HCT116 (cell line): Measurements from ENCODE around the gene PMM1.

Experiments
- CBX3 ChIP-seq: IDR thresholded peaks from 2 replicates; pipeline ENCODE4 v1.6.1; 2012; ENCODE audit warnings: low read depth
- CTCF ChIP-seq, 3 experiments: fragments of 200-600 bp in 1 of 3; sonication (generic) in 1 of 3; IDR thresholded peaks in 2 of 3; conservative IDR thresholded peaks in 1 of 3; 2 replicates each; pipeline ENCODE4 v1.5.1; 2012 to 2017; ENCODE audit warnings: low read depth in 2 of 3, low read length in 2 of 3, antibody characterized with exemption in 1 of 3, borderline replicate concordance in 1 of 3, control low read depth in 1 of 3, mild to moderate bottlenecking in 1 of 3, mixed read lengths in 1 of 3, mixed run types in 1 of 3, moderate library complexity in 1 of 3; ENCODE audit not compliant: insufficient read depth in 1 of 3
- EZH2 ChIP-seq: fragments of 200-600 bp; sonication (generic); IDR thresholded peaks from 2 replicates; pipeline ENCODE4 v1.6.1; 2017; ENCODE audit warnings: antibody characterized with exemption, mixed run types
- EZH2phosphoT487 ChIP-seq: fragments of 200-600 bp; IDR thresholded peaks from 2 replicates; pipeline ENCODE4 v1.6.1; 2018; ENCODE audit warnings: antibody characterized with exemption, borderline replicate concordance
- JUND ChIP-seq: IDR thresholded peaks from 2 replicates; pipeline ENCODE4 v1.6.1; 2012
- MAX ChIP-seq: IDR thresholded peaks from 2 replicates; pipeline ENCODE4 v1.6.1; 2012
- POLR2A ChIP-seq: IDR thresholded peaks from 2 replicates; pipeline ENCODE4 v1.7.0; 2011; ENCODE audit warnings: borderline replicate concordance; ENCODE audit not compliant: insufficient read depth, insufficient read length; ENCODE audit errors: extremely low read depth
- POLR2AphosphoS5 ChIP-seq: IDR thresholded peaks from 2 replicates; pipeline ENCODE4 v1.6.1; 2011; ENCODE audit warnings: mild to moderate bottlenecking, low read depth, low read length, moderate library complexity
- RAD21 ChIP-seq: IDR thresholded peaks from 2 replicates; pipeline ENCODE4 v1.6.1; 2012; ENCODE audit warnings: low read depth, mild to moderate bottlenecking
- SIN3A ChIP-seq: IDR thresholded peaks from 2 replicates; pipeline ENCODE4 v1.6.1; 2012; ENCODE audit warnings: low read depth
- YY1 ChIP-seq: IDR thresholded peaks from 2 replicates; pipeline ENCODE4 v1.6.1; 2011; ENCODE audit warnings: low read length, low read depth, moderate library complexity, mild to moderate bottlenecking; ENCODE audit not compliant: insufficient replicate concordance; ENCODE audit errors: extremely low read depth

GRCh38 chr22:41540006-41540315 lies 49.7 kb downstream of the PMM1 start:
- no peak for TF ChIP-seq CTCF (IDR thresholded peaks at IDR 0.05 in 2 of 3, conservative IDR thresholded peaks at IDR 0.05 in 1 of 3; ENCODE audit: borderline replicate concordance in 1 of 3, insufficient read depth in 1 of 3, low read depth in 2 of 3, low read length in 2 of 3)
- no peak for TF ChIP-seq CBX3
- no peak for TF ChIP-seq EZH2phosphoT487
- no peak for TF ChIP-seq RAD21
- no peak for TF ChIP-seq POLR2AphosphoS5
- TF ChIP-seq POLR2A = no peak
- no peak for TF ChIP-seq EZH2
- no peak for TF ChIP-seq SIN3A
- no peak for TF ChIP-seq YY1
- no peak for TF ChIP-seq JUND
- no peak for TF ChIP-seq MAX
